HEK293T (cell line): Measurements from ENCODE around the gene MACIR.

Experiments used
- BHLHE40 ChIP-seq: fragments of 450-650 bp; IDR thresholded peaks from 2 replicates; pipeline ENCODE4 v1.6.1; 2016; ENCODE audit warnings: mild to moderate bottlenecking, moderate library complexity, borderline replicate concordance
- ELF4 ChIP-seq: fragments of 450-650 bp; IDR thresholded peaks from 2 replicates; pipeline ENCODE4 v1.6.1; 2017; ENCODE audit warnings: antibody characterized with exemption
- FOXA1 ChIP-seq: fragments of 450-650 bp; IDR thresholded peaks from 2 replicates; pipeline ENCODE4 v1.6.1; 2016; ENCODE audit warnings: mild to moderate bottlenecking
- FOXK2 ChIP-seq: fragments of 450-650 bp; IDR thresholded peaks from 2 replicates; pipeline ENCODE4 v1.6.1; 2016; ENCODE audit warnings: mild to moderate bottlenecking
- FOXM1 ChIP-seq: fragments of 450-650 bp; IDR thresholded peaks from 2 replicates; pipeline ENCODE4 v1.6.1; 2017; ENCODE audit warnings: mild to moderate bottlenecking, borderline replicate concordance
- HDGF ChIP-seq: fragments of 450-650 bp; IDR thresholded peaks from 2 replicates; pipeline ENCODE4 v1.6.1; 2017; ENCODE audit warnings: antibody characterized with exemption, borderline replicate concordance
- L3MBTL2 ChIP-seq: fragments of 450-650 bp; conservative IDR thresholded peaks from 2 replicates; pipeline ENCODE4 v1.6.1; 2016; ENCODE audit warnings: mild to moderate bottlenecking
- LEF1 ChIP-seq: fragments of 450-650 bp; IDR thresholded peaks from 2 replicates; pipeline ENCODE4 v1.6.1; 2017; ENCODE audit warnings: mild to moderate bottlenecking, borderline replicate concordance
- NFRKB ChIP-seq: fragments of 450-650 bp; IDR thresholded peaks from 2 replicates; pipeline ENCODE4 v1.6.1; 2016; ENCODE audit warnings: mild to moderate bottlenecking, moderate library complexity
- SP1 ChIP-seq: fragments of 450-650 bp; IDR thresholded peaks from 2 replicates; pipeline ENCODE4 v1.6.1; 2017
- SUZ12 ChIP-seq: fragments of 450-650 bp; IDR thresholded peaks from 2 replicates; pipeline ENCODE4 v1.6.1; 2016; ENCODE audit warnings: mild to moderate bottlenecking
- TARDBP ChIP-seq: fragments of 450-650 bp; IDR thresholded peaks from 2 replicates; pipeline ENCODE4 v1.6.1; 2016
- ZNF384 ChIP-seq: fragments of 450-650 bp; IDR thresholded peaks from 2 replicates; pipeline ENCODE4 v1.6.1; 2016

GRCh38 chr5:103293099-103293498 lies 34.5 kb downstream of the MACIR start:
- TF ChIP-seq FOXA1 (no peak), BHLHE40 (no peak), TARDBP (no peak), ZNF384 (no peak), HDGF (no peak), ELF4 (no peak), FOXK2 (no peak), SP1 (no peak), SUZ12 (no peak), NFRKB (no peak), L3MBTL2 (no peak), FOXM1 (no peak), LEF1 (no peak)
